Gastrocnemius medialis (tissue), 4 donors: ENCODE results near the gene COBL. TPM values are rescaled to one million over a fixed set of nuclear protein-coding genes. Genes with fewer than 3 reads are reported as not detected.

Source experiments
- ATAC-seq, 2 donors: fragments of 150-250 bp; one replicate each; pipeline ENCODE4 v1.9.1; 2016
- DNase-seq, 2 donors: peaks; one replicate each; pipeline ENCODE4 v3.0.0-alpha.2; 2019
- H3K27ac ChIP-seq, 4 donors: fragments of 200-600 bp; sonication (generic); 1 replicate in 1 of 4; 2 replicates in 3 of 4; pipeline ENCODE4 v1.5.1; 2016 to 2018; ENCODE audit warnings: mild to moderate bottlenecking in 2 of 4, moderate library complexity in 1 of 4
- H3K27me3 ChIP-seq, 3 donors: fragments of 200-600 bp; sonication (generic) in 2 of 3; 1 replicate in 1 of 3; 2 replicates in 2 of 3; pipeline versions ENCODE4 v1.5.1 to v1.6.0; 2016 to 2019; ENCODE audit warnings: mild to moderate bottlenecking in 1 of 3, moderate library complexity in 1 of 3
- H3K36me3 ChIP-seq, 2 donors: fragments of 200-600 bp; sonication (generic) in 1 of 2; one replicate each; pipeline ENCODE4 v1.5.1; 2017 to 2018
- H3K4me1 ChIP-seq, 2 donors: fragments of 200-600 bp; sonication (generic) in 1 of 2; one replicate each; pipeline ENCODE4 v1.5.1; 2016 to 2017; ENCODE audit warnings: mild to moderate bottlenecking in 2 of 2
- H3K4me3 ChIP-seq, 4 donors: fragments of 200-600 bp; sonication (generic) in 3 of 4; 1 replicate in 1 of 4; 2 replicates in 3 of 4; pipeline ENCODE4 v1.5.1; 2016 to 2019; ENCODE audit warnings: mild to moderate bottlenecking in 2 of 4
- H3K9me3 ChIP-seq, 3 donors: fragments of 200-600 bp; sonication (generic) in 2 of 3; 1 replicate in 1 of 3; 2 replicates in 2 of 3; pipeline ENCODE4 v1.5.1; 2016 to 2019
- POLR2A ChIP-seq, 2 donors: fragments of 450-650 bp; IDR thresholded peaks; one replicate each; pipeline ENCODE4 v1.6.1; 2017; ENCODE audit warnings: antibody characterized with exemption in 2 of 2, mild to moderate bottlenecking in 2 of 2, moderate library complexity in 2 of 2
- in situ Hi-C, 4 donors: fragments of 200-750 bp; cut with MboI; loops; one replicate each; pipeline versions ENCODE4 v1.15.0 to v1.8.0; 2017; ENCODE audit warnings: low sequenced_read_pairs in 4 of 4
- intact Hi-C: fragments of 100-400 bp; cut with DNase I; formaldehyde crosslinking; loops from one replicate; pipeline ENCODE4 v1.15.1; 2023; ENCODE audit warnings: low total_unique reads
- total RNA-seq, 4 donors: library from RNA; depleted of rRNA; stranded (reverse); fragments of >200 nt; gene quantifications; one replicate each; pipeline versions ENCODE4 v1.1.0 to v1.2.3, GENCODE V29; 2016
- TF ChIP-seq, protein P1 (sequence below), 5 experiments: fragments of 450-650 bp in 3 of 5; fragments of 200-600 bp in 2 of 5; sonication (generic) in 2 of 5; IDR thresholded peaks in 4 of 5; conservative IDR thresholded peaks in 1 of 5; 1 replicate in 4 of 5; 2 replicates in 1 of 5; pipeline ENCODE4 v1.5.1; 2016 to 2019; ENCODE audit warnings: antibody characterized with exemption in 5 of 5, mild to moderate bottlenecking in 3 of 5, moderate library complexity in 3 of 5

The COBL gene
- total RNA-seq, 4 donors from 2014 or later = 82.1 to 170 (median 124) TPM

GRCh38 chr7:51350546-51350896, 33.9 kb upstream of the COBL start:
- TF ChIP-seq, protein P1, sequence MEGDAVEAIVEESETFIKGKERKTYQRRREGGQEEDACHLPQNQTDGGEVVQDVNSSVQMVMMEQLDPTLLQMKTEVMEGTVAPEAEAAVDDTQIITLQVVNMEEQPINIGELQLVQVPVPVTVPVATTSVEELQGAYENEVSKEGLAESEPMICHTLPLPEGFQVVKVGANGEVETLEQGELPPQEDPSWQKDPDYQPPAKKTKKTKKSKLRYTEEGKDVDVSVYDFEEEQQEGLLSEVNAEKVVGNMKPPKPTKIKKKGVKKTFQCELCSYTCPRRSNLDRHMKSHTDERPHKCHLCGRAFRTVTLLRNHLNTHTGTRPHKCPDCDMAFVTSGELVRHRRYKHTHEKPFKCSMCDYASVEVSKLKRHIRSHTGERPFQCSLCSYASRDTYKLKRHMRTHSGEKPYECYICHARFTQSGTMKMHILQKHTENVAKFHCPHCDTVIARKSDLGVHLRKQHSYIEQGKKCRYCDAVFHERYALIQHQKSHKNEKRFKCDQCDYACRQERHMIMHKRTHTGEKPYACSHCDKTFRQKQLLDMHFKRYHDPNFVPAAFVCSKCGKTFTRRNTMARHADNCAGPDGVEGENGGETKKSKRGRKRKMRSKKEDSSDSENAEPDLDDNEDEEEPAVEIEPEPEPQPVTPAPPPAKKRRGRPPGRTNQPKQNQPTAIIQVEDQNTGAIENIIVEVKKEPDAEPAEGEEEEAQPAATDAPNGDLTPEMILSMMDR (IDR thresholded peaks at IDR 0.05 in 4 of 5, conservative IDR thresholded peaks at IDR 0.05 in 1 of 5) = no peak
- no peak for TF ChIP-seq POLR2A (IDR thresholded peaks at IDR 0.05)
- intact Hi-C loops = loop anchor here (5.0 to 10.0 kb wide), 2 partner anchors 123 to 896 kb away; partner anchors contain the start of gene FIGNL1
- Histone ChIP-seq H3K27ac (peak overlapping the region; percentile 41 to 67 (median 48)), H3K4me3 (peak overlapping the region in 1 of 4 donors; percentile 2), H3K36me3 (no peaks in the 10 kb centered on the region), H3K27me3 (no peaks in the 10 kb centered on the region), H3K4me1 (peaks cover 12 to 13% of the 10 kb centered on the region in 2 donors), H3K9me3 (no peaks in the 10 kb centered on the region)
- DNase-seq (no peak), ATAC-seq (peak in 1 of 2 donors; percentile 42)
- in situ Hi-C loops = loop anchor here in 1 of 4 donors (25.0 kb wide), 1 partner anchor 888 kb away; the partner anchor contains the start of gene FIGNL1

- TF ChIP-seq, protein P1 (IDR thresholded peaks at IDR 0.05 in 4 of 5, conservative IDR thresholded peaks at IDR 0.05 in 1 of 5) = no peak
- no peak for TF ChIP-seq POLR2A (IDR thresholded peaks at IDR 0.05)
- H3K9me3 ChIP-seq = no peaks in the 10 kb centered on the region
- in situ Hi-C loops = loop anchor here in 2 of 4 donors (5.0 to 25.0 kb wide), 3 partner anchors 123 to 888 kb away; partner anchors contain the start of gene FIGNL1 (in 1 of the 2)
- DNase-seq = peak; percentile 18 to 49
- peak overlapping the region in 1 of 4 donors; percentile 2 for H3K4me3 ChIP-seq
- H3K36me3 ChIP-seq = no peaks in the 10 kb centered on the region
- ATAC-seq = peak; percentile 91 to 99
- H3K27me3 ChIP-seq = no peaks in the 10 kb centered on the region
- intact Hi-C loops = loop anchor here (5.0 to 10.0 kb wide), 2 partner anchors 123 to 895 kb away; partner anchors contain the start of gene FIGNL1
- peak overlapping the region; percentile 41 to 67 (median 48) for H3K27ac ChIP-seq
- H3K4me1 ChIP-seq = peaks cover 12 to 13% of the 10 kb centered on the region in 2 donors
Measured at GRCh38 chr7:51349820-51350545, 33.4 kb upstream of the COBL start.

GRCh38 chr7:51346126-51346525, 29.5 kb upstream of the COBL start:
- TF ChIP-seq POLR2A (IDR thresholded peaks at IDR 0.05) = no peak
- TF ChIP-seq, protein P1 (IDR thresholded peaks at IDR 0.05 in 4 of 5, conservative IDR thresholded peaks at IDR 0.05 in 1 of 5) = no peak
- in situ Hi-C loops = loop anchor here in 2 of 4 donors (5.0 to 10.0 kb wide), 2 partner anchors 119 to 121 kb away; no protein-coding TSS in a partner anchor
- no peak for ATAC-seq

GRCh38 chr7:51344406-51345138, 28.0 kb upstream of the COBL start:
- H3K4me3 ChIP-seq = no peak overlapping the region
- intact Hi-C loops = no loop called here
- no peaks in the 10 kb centered on the region for H3K27me3 ChIP-seq
- in situ Hi-C loops = loop anchor here in 2 of 4 donors (5.0 to 10.0 kb wide), 2 partner anchors 117 to 120 kb away; no protein-coding TSS in a partner anchor
- H3K4me1 ChIP-seq = peaks cover under 1 to 2% of the 10 kb centered on the region in 2 donors
- TF ChIP-seq POLR2A (IDR thresholded peaks at IDR 0.05) = no peak
- TF ChIP-seq, protein P1 (IDR thresholded peaks at IDR 0.05 in 4 of 5, conservative IDR thresholded peaks at IDR 0.05 in 1 of 5) = no peak
- no peak overlapping the region for H3K27ac ChIP-seq
- ATAC-seq (no peak), DNase-seq (no peak)
- no peaks in the 10 kb centered on the region for H3K9me3 ChIP-seq
- H3K36me3 ChIP-seq = no peaks in the 10 kb centered on the region

More at GRCh38 chr7:51346126-51346525, 29.5 kb upstream of the COBL start:
- Histone ChIP-seq H3K4me1 (peaks cover 12 to 13% of the 10 kb centered on the region in 2 donors), H3K4me3 (no peak overlapping the region), H3K27ac (no peak overlapping the region), H3K9me3 (no peaks in the 10 kb centered on the region), H3K27me3 (no peaks in the 10 kb centered on the region), H3K36me3 (no peaks in the 10 kb centered on the region)
- DNase-seq = no peak
- intact Hi-C loops = no loop called here
